GM11168 (cell line): ENCODE results near the gene PRKAR1B.

Experiments
- in situ Hi-C: fragments of 300-500 bp; cut with MboI; formaldehyde crosslinking; loops from one replicate; pipeline ENCODE4 v1.12.0; 2022; ENCODE audit warnings: low sequenced_read_pairs; ENCODE audit not compliant: unreplicated experiment

Gene PRKAR1B

GRCh38 chr7:506921-507622 is 220.0 kb downstream of the PRKAR1B start:
- in situ Hi-C loops = no loop called here

GRCh38 chr7:506391-506831 is 220.7 kb downstream of the PRKAR1B start:
- in situ Hi-C loops = no loop called here

GRCh38 chr7:505171-505570 is 221.9 kb downstream of the PRKAR1B start:
- in situ Hi-C loops = no loop called here

GRCh38 chr7:504221-505111 is 222.6 kb downstream of the PRKAR1B start:
- in situ Hi-C loops = no loop called here

DNA sequence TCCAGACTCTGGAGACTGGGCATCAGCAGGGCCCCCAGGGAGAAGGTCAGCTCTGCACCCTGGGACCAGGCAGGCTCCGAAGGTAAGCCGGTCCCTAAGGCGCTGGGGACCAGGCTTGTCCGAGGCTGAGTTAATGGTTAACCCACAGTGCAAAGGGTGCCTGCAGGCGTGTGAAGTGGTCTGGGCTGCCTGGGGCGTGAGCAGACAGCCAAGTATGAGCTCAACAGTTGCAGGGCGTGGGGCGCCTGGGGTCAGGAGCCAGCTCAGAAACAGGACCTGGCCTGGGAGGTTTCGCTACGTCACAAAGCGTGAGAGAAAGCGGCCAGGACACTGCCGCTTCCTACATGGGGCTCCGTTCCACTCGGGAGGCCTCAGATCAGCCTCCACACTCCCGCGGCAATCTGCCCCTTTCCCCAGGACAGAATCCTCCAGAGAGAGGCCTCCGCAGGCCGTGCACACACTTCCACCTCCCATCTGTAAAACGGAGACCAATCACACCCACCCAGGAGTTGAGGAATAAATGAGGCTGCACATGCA is 223.4 kb downstream of the PRKAR1B start:
- in situ Hi-C loops = no loop called here

DNA sequence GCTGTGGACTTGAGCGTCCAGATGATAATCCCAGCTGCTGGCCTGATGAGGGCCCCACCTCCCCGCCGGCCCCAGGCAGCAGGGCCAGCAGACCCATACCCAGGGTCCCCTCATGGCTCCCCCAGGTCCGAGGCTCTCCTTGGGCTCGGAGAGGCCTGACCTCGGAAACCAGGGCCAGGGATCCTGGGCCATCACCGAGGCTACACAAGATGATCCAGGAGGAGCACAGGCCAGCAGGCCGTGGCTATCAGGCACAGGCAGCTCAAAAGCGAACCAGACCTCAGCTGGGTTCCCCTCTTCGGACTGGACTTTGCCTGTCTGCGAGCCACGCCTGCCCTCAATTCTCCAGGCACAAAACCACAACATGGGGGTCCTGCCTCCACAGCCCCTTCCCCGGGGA is 224.8 kb downstream of the PRKAR1B start:
- in situ Hi-C loops = no loop called here

DNA sequence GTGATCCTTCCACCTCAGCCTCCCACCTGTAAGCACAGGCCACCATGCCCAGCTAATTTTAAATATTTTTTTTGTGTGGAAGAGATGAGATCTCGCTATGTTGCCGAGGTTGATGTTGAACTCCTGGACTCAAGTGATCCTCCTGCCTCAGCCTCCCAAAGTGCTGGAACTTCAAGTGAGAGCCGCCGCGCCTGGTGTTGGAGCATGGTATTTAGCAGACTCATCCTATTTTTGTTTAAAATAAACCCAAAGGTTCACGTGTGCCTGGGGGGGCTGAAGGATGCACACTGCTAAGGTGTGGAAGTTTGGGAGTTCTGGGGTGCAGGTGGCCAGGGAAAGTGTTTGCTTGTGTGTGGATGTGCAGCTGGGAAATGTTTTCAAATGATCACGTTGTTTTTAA is 225.6 kb downstream of the PRKAR1B start:
- in situ Hi-C loops = no loop called here

- in situ Hi-C loops = no loop called here
These were observed 226.3 kb downstream of the PRKAR1B start for GRCh38 chr7:500521-501420.

DNA sequence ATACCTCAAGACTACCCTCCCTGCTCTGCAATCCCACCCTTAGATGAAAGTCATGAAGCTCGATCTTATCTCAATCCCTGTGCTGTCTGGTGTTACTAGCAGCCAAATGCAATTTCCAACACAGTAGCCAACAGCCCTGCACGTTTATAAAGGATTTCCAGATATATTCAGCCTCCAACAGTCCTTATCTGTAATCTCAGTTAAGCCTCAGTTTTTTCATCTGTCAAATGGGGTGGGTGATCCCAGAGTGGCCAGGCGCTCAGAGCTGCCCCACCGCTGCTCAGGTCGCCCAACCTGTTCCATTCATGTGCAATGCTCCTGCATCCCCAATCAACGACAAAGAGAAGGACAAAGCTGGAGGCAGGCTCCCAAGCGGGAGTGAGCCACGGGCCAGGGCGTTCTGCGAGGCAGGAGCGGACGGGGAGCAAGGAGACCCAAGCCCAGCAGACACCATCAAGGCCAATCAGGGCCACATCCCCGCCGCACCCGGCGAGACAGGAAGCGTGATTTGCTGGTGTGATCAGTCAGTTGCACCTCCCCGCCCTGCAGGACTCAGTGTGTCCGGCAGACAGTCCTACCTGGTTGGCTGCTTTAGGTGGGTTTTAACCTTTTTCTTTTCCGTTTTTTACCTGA is 227.1 kb downstream of the PRKAR1B start:
- in situ Hi-C loops = no loop called here
